ENCODE results near the gene NEDD4L.

NEDD4L gene

GRCh38 chr18:58299135-58299473 is 255.1 kb downstream of the NEDD4L start:
- H3K79me2 ChIP-seq (ENCODE audit: insufficient read depth, low read length) = no peaks in the 10 kb centered on the region
- no peak for TF ChIP-seq EZH2phosphoT487 (conservative IDR thresholded peaks at IDR 0.05; ENCODE audit: low read length)
- no peak for TF ChIP-seq CTCF (IDR thresholded peaks at IDR 0.05; ENCODE audit: insufficient read depth, low read length, poor library complexity, severe bottlenecking)
- H3K4me3 ChIP-seq (ENCODE audit: insufficient read depth, low read length, poor library complexity, severe bottlenecking) = no peak overlapping the region
- H3K4me2 ChIP-seq (ENCODE audit: low read depth, low read length, poor library complexity, severe bottlenecking) = no peak overlapping the region
- no peaks in the 10 kb centered on the region for H3K36me3 ChIP-seq (ENCODE audit: low read length)
- peaks cover 3% of the 10 kb centered on the region; the same call in 1 of the 2 replicates for H4K20me1 ChIP-seq (ENCODE audit: low read depth, low read length)
- H2AFZ ChIP-seq (ENCODE audit: low read depth, low read length, severe bottlenecking) = no peak overlapping the region
- H3K9ac ChIP-seq (ENCODE audit: low read length) = no peak overlapping the region
- no peaks in the 10 kb centered on the region for H3K9me3 ChIP-seq (ENCODE audit: insufficient read depth, low read length)
- no peaks in the 10 kb centered on the region for H3F3A ChIP-seq (ENCODE audit: insufficient read depth)
- no peaks in the 10 kb centered on the region for H3K27me3 ChIP-seq (ENCODE audit: low read length)
- no peaks in the 10 kb centered on the region for H3K9me2 ChIP-seq (replicated peaks; ENCODE audit: insufficient read depth, low read length)
- no peak overlapping the region for H3K27ac ChIP-seq (ENCODE audit: low read depth, low read length)

- Histone ChIP-seq H3K9me2 (replicated peaks; ENCODE audit: insufficient read depth, low read length) (no peaks in the 10 kb centered on the region), H2AFZ (ENCODE audit: low read depth, low read length, severe bottlenecking) (no peak overlapping the region), H3F3A (ENCODE audit: insufficient read depth) (no peaks in the 10 kb centered on the region), H3K4me3 (ENCODE audit: insufficient read depth, low read length, poor library complexity, severe bottlenecking) (no peak overlapping the region), H3K79me2 (ENCODE audit: insufficient read depth, low read length) (no peaks in the 10 kb centered on the region), H3K4me2 (ENCODE audit: low read depth, low read length, poor library complexity, severe bottlenecking) (no peak overlapping the region), H3K9me3 (ENCODE audit: insufficient read depth, low read length) (no peaks in the 10 kb centered on the region), H3K36me3 (ENCODE audit: low read length) (no peaks in the 10 kb centered on the region), H3K27ac (ENCODE audit: low read depth, low read length) (no peak overlapping the region), H4K20me1 (ENCODE audit: low read depth, low read length) (peaks cover 3% of the 10 kb centered on the region; the same call in 1 of the 2 replicates), H3K9ac (ENCODE audit: low read length) (no peak overlapping the region), H3K27me3 (ENCODE audit: low read length) (no peaks in the 10 kb centered on the region)
- TF ChIP-seq CTCF (IDR thresholded peaks at IDR 0.05; ENCODE audit: insufficient read depth, low read length, poor library complexity, severe bottlenecking) = no peak
- no peak for TF ChIP-seq EZH2phosphoT487 (conservative IDR thresholded peaks at IDR 0.05; ENCODE audit: low read length)
Measured at GRCh38 chr18:58299936-58300335, 255.9 kb downstream of the NEDD4L start.

- no peak overlapping the region for H3K4me2 ChIP-seq (ENCODE audit: low read depth, low read length, poor library complexity, severe bottlenecking)
- H3F3A ChIP-seq (ENCODE audit: insufficient read depth) = no peaks in the 10 kb centered on the region
- H3K9me3 ChIP-seq (ENCODE audit: insufficient read depth, low read length) = peaks cover 1% of the 10 kb centered on the region; the same call in 1 of the 2 replicates
- no peak overlapping the region for H3K27ac ChIP-seq (ENCODE audit: low read depth, low read length)
- H3K9me2 ChIP-seq (replicated peaks; ENCODE audit: insufficient read depth, low read length) = no peaks in the 10 kb centered on the region
- H4K20me1 ChIP-seq (ENCODE audit: low read depth, low read length) = peaks cover 3% of the 10 kb centered on the region; the same call in 1 of the 2 replicates
- H2AFZ ChIP-seq (ENCODE audit: low read depth, low read length, severe bottlenecking) = no peak overlapping the region
- H3K4me3 ChIP-seq (ENCODE audit: insufficient read depth, low read length, poor library complexity, severe bottlenecking) = no peak overlapping the region
- no peaks in the 10 kb centered on the region for H3K27me3 ChIP-seq (ENCODE audit: low read length)
- H3K9ac ChIP-seq (ENCODE audit: low read length) = no peak overlapping the region
- no peaks in the 10 kb centered on the region for H3K36me3 ChIP-seq (ENCODE audit: low read length)
- H3K79me2 ChIP-seq (ENCODE audit: insufficient read depth, low read length) = no peaks in the 10 kb centered on the region
- no peak for TF ChIP-seq CTCF (IDR thresholded peaks at IDR 0.05; ENCODE audit: insufficient read depth, low read length, poor library complexity, severe bottlenecking)
- no peak for TF ChIP-seq EZH2phosphoT487 (conservative IDR thresholded peaks at IDR 0.05; ENCODE audit: low read length)
Measured at GRCh38 chr18:58300867-58301266, 256.8 kb downstream of the NEDD4L start.
